GM12875 (cell line): ENCODE data around the gene MLLT6.

Experiments used
- H3K4me3 ChIP-seq: one replicate; pipeline ENCODE4 v1.5.1; 2011; ENCODE audit warnings: low read depth, low read length, control low read depth
- CTCF ChIP-seq: IDR thresholded peaks from 2 replicates; pipeline ENCODE4 v1.5.1; 2011; ENCODE audit warnings: low read depth, mild to moderate bottlenecking, control low read depth, inconsistent platforms, low read length, moderate library complexity, borderline replicate concordance; ENCODE audit not compliant: insufficient read depth

The MLLT6 gene

GRCh38 chr17:38738686-38739085 lies 33.6 kb downstream of the MLLT6 start:
- no peak for TF ChIP-seq CTCF
- H3K4me3 ChIP-seq: no peak overlapping the region

- no peak overlapping the region for H3K4me3 ChIP-seq
- TF ChIP-seq CTCF: no peak
Measured at GRCh38 chr17:38739305-38739704, 34.2 kb downstream of the MLLT6 start.

GRCh38 chr17:38740044-38740443 lies 35.0 kb downstream of the MLLT6 start:
- H3K4me3 ChIP-seq: no peak overlapping the region
- TF ChIP-seq CTCF: no peak

GRCh38 chr17:38740806-38741205 lies 35.7 kb downstream of the MLLT6 start:
- H3K4me3 ChIP-seq: no peak overlapping the region
- no peak for TF ChIP-seq CTCF

- no peak for TF ChIP-seq CTCF
- H3K4me3 ChIP-seq: no peak overlapping the region
Measured at GRCh38 chr17:38741461-38741860, 36.4 kb downstream of the MLLT6 start.

- TF ChIP-seq CTCF: no peak
- no peak overlapping the region for H3K4me3 ChIP-seq
Measured at GRCh38 chr17:38741921-38742410, 36.9 kb downstream of the MLLT6 start.

- TF ChIP-seq CTCF: no peak
- H3K4me3 ChIP-seq: no peak overlapping the region
Measured at GRCh38 chr17:38742411-38743308, 37.6 kb downstream of the MLLT6 start.
